K562 (cell line): ENCODE data around the gene ZSCAN26. TPM values are rescaled to one million over a fixed set of nuclear protein-coding genes. Genes with fewer than 3 reads are reported as not detected.

ENCODE experiments used
- ATAC-seq: fragments of 200-7000 bp; cut with Tn5 transposase; 3 replicates; pipeline ENCODE4 v1.9.1; 2020; ENCODE audit warnings: moderate library complexity
- BruUV-seq: library from RNA; stranded (reverse); fragments of 400-500 nt; replicated peaks from 2 replicates; lab custom pipeline; 2021; lab: Mats Ljungman, UMichigan
- CTCF ChIA-PET: fragments of 300-600 bp; formaldehyde crosslinking; extraction: SDS; loops from one replicate; lab custom pipeline; 2021; ENCODE audit warnings: low intra/inter-chr PET ratio; lab: Yijun Ruan, JAX
- POLR2A ChIA-PET: fragments of 300-600, 350-650 bp; sonication (Branson Sonifier 250); formaldehyde crosslinking; extraction: SDS; loops from one replicate; lab custom pipeline; 2021; ENCODE audit warnings: antibody characterized with exemption, inconsistent platforms; lab: Yijun Ruan, JAX
- DNase-seq, 4 experiments: peaks; one replicate each; pipeline versions ENCODE4 v3.0.0 to v3.0.0-alpha.2; 2011 to 2018; ENCODE audit warnings: low spot score in 3 of 4, mixed read lengths in 3 of 4; ENCODE audit errors: extremely low read depth in 1 of 4
- FAIRE-seq: peaks from 2 replicates; lab custom pipeline; 2011; peaks lifted over from hg19 to GRCh38; lab: Jason Lieb, UNC
- H2AFZ ChIP-seq: 2 replicates; pipeline ENCODE4 v1.6.0; 2011; ENCODE audit warnings: low read depth, low read length, control low read depth, inconsistent platforms
- H3K27ac ChIP-seq: fragments of 200-600 bp; 3 replicates; pipeline ENCODE4 v1.8.0; 2011; ENCODE audit warnings: low read depth, mild to moderate bottlenecking, control low read depth, inconsistent platforms, low read length, moderate library complexity, mixed read lengths; ENCODE audit errors: extremely low read depth
- H3K27me3 ChIP-seq, 2 experiments: fragments of 300-600 bp in 1 of 2; 2 replicates in 1 of 2; 3 replicates in 1 of 2; pipeline versions ENCODE4 v1.6.0 to v1.8.0; 2011; ENCODE audit warnings: inconsistent platforms in 2 of 2, low read length in 2 of 2, mild to moderate bottlenecking in 1 of 2, mixed read lengths in 1 of 2, moderate library complexity in 1 of 2; ENCODE audit not compliant: control insufficient read depth in 2 of 2, insufficient read depth in 2 of 2
- H3K36me3 ChIP-seq: fragments of 300-600 bp; 3 replicates; pipeline ENCODE4 v1.8.0; 2011; ENCODE audit warnings: mild to moderate bottlenecking, low read length, inconsistent platforms; ENCODE audit not compliant: control insufficient read depth, insufficient read depth
- H3K4me1 ChIP-seq, 2 experiments: fragments of 200-600 bp in 1 of 2; replicated peaks in 1 of 2; 2 replicates in 1 of 2; 3 replicates in 1 of 2; pipeline versions ENCODE4 v1.5.1 to v1.8.0; 2011; ENCODE audit warnings: inconsistent platforms in 2 of 2, low read length in 2 of 2, mild to moderate bottlenecking in 1 of 2, mixed read lengths in 1 of 2, moderate library complexity in 1 of 2; ENCODE audit not compliant: control insufficient read depth in 2 of 2, insufficient read depth in 2 of 2
- H3K4me2 ChIP-seq: 2 replicates; pipeline ENCODE4 v1.6.1; 2011; ENCODE audit warnings: low read length, control low read depth, inconsistent platforms, mixed read lengths; ENCODE audit not compliant: insufficient read depth
- H3K4me3 ChIP-seq: fragments of 200-600 bp; sonication (generic), shearing (Covaris generic); 2 replicates; pipeline ENCODE4 v1.5.1; 2016; ENCODE audit warnings: control low read depth, inconsistent platforms
- H3K79me2 ChIP-seq: fragments of 200-600 bp; 3 replicates; pipeline ENCODE4 v1.8.0; 2011; ENCODE audit warnings: low read length, inconsistent platforms; ENCODE audit not compliant: control insufficient read depth, insufficient read depth
- H3K9ac ChIP-seq, 2 experiments: 2 replicates each; pipeline versions ENCODE4 v1.6.0 to v1.6.1; 2011; ENCODE audit warnings: low read depth in 2 of 2, low read length in 2 of 2, control low read depth in 1 of 2, inconsistent platforms in 1 of 2, mild to moderate bottlenecking in 1 of 2, mixed read lengths in 1 of 2; ENCODE audit not compliant: insufficient read depth in 1 of 2
- H3K9me1 ChIP-seq: one replicate; pipeline ENCODE4 v1.6.0; 2011; ENCODE audit warnings: inconsistent platforms, mild to moderate bottlenecking, low read length, moderate library complexity; ENCODE audit not compliant: control insufficient read depth, insufficient read depth
- H3K9me3 ChIP-seq: replicated peaks from 2 replicates; pipeline ENCODE4 v1.5.1; 2011; ENCODE audit warnings: low read depth, low read length, inconsistent platforms; ENCODE audit not compliant: control insufficient read depth, insufficient read depth
- H4K20me1 ChIP-seq: replicated peaks from 2 replicates; pipeline ENCODE4 v1.6.1; 2011; ENCODE audit warnings: low read length, inconsistent platforms, mixed read lengths; ENCODE audit not compliant: control insufficient read depth, insufficient read depth
- RBM25 ChIP-seq: fragments of 200-400 bp; formaldehyde crosslinking; IDR thresholded peaks from 2 replicates; pipeline ENCODE4 v1.6.1; 2018; ENCODE audit warnings: low read length, low read depth, moderate library complexity; ENCODE audit not compliant: severe bottlenecking
- SMAD4 ChIP-seq: fragments of 250-450 bp; sonication (Bioruptor Pico); conservative IDR thresholded peaks from 2 replicates; pipeline ENCODE4 v1.8.0; 2021; ENCODE audit warnings: inconsistent platforms, mild to moderate bottlenecking, moderate library complexity
- ZFP30 ChIP-seq: fragments of 250-450 bp; sonication (Bioruptor Pico); IDR thresholded peaks from 2 replicates; pipeline ENCODE4 v1.8.0; 2022; ENCODE audit warnings: moderate library complexity, mild to moderate bottlenecking, inconsistent platforms, borderline replicate concordance
- ZNF146 ChIP-seq: IDR thresholded peaks from one replicate; pipeline ENCODE4 v1.6.1; 2018; ENCODE audit warnings: missing compliant biosample characterization; ENCODE audit not compliant: unreplicated experiment
- ZNF239 ChIP-seq: fragments of 250-450 bp; sonication (Bioruptor Pico); IDR thresholded peaks from 2 replicates; pipeline ENCODE4 v1.4.0; 2020; ENCODE audit warnings: mild to moderate bottlenecking
- WGBS: fragments of 100-300 bp; shearing (Covaris generic); methylation state at CpG from one replicate; pipeline ENCODE4 v1.1.6; 2016; ENCODE audit warnings: low coverage, mixed read lengths; ENCODE audit not compliant: insufficient coverage; ENCODE audit errors: missing lambda C conversion rate; 5-methylcytosine and 5-hydroxymethylcytosine counted together
- in situ Hi-C: fragments of 300-500 bp; cut with MboI; formaldehyde crosslinking; loops from 4 replicates; pipeline ENCODE4 v1.15.0; 2018; ENCODE audit warnings: inconsistent platforms, mixed read lengths
- intact Hi-C: fragments of 100-400 bp; cut with micrococcal nuclease; formaldehyde crosslinking; loops from 2 replicates; pipeline ENCODE4 v1.14.2; 2022
- polyA plus RNA-seq, 8 experiments: library from polyadenylated mRNA; depleted of rRNA in 4 of 8; stranded (reverse) in 5 of 8; unstranded in 3 of 8; fragments of >200 nt; fragmentation: Nextera tagmentation in 2 of 8; fragmentation: Illumina TruSeq in 1 of 8; extraction: Ambion mirVana in 2 of 8; extraction: Trizol in 1 of 8; gene quantifications; 2 replicates each; pipeline versions ENCODE4 v1.2.1 to v1.2.3, GENCODE V29; 2011 to 2014; ENCODE audit warnings: inconsistent platforms in 1 of 8, missing spikeins in 1 of 8
- total RNA-seq, 7 experiments: library from RNA; depleted of rRNA in 6 of 7; stranded (reverse); fragments of >200 nt in 6 of 7; fragmentation: Illumina TruSeq in 2 of 7; extraction: Trizol in 2 of 7; gene quantifications; 2 replicates each; pipeline versions ENCODE4 v1.2.1 to v1.2.3, GENCODE V29; 2011 to 2021; ENCODE audit warnings: low replicate concordance in 1 of 7
- TF ChIP-seq, protein P1 (sequence below): sonication (generic); formaldehyde crosslinking; IDR thresholded peaks from 2 replicates; pipeline ENCODE4 v1.8.1; 2023; ENCODE audit warnings: mild to moderate bottlenecking, missing genetic modification reagents
- TF ChIP-seq, protein P2 (sequence below): conservative IDR thresholded peaks from 2 replicates; pipeline ENCODE4 v1.6.1; 2011; ENCODE audit warnings: low read depth, mild to moderate bottlenecking, low read length; ENCODE audit not compliant: control insufficient read depth
- TF ChIP-seq, protein P3 (sequence below), 2 experiments: fragments of 150-350 bp in 1 of 2; IDR thresholded peaks; 2 replicates each; pipeline ENCODE4 v1.6.1; 2012 to 2016; ENCODE audit warnings: low read depth in 2 of 2, low read length in 2 of 2, mild to moderate bottlenecking in 1 of 2, moderate library complexity in 1 of 2

The ZSCAN26 gene
- total and polyA plus RNA-seq, 9 of the 15 experiments (the other 6 are each of a cell fraction or from before 2014, with no cell fraction given), result 5.9 to 14.2 (median 10.5) TPM

DNA sequence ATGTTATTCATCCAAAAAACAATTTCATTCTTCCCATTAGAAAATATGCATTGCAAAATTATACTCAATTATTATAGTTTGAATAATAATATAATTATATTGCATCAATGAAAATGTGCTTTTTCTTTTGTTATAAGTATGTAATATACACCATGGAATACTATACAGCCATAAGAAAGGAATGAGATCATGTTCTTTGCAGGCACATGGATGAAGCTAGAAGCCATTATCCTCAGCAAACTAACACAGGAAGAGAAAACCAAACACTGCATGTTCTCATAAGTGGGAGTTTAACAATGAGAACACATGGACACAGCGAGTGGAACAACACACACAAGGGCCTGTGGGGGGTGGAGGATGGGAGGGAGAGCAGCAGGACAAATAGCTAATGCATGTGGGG lies 9.9 kb upstream of the ZSCAN26 start:
- no peak overlapping the region for H2AFZ ChIP-seq
- in situ Hi-C loops, result no loop called here
- intact Hi-C loops, result no loop called here

DNA sequence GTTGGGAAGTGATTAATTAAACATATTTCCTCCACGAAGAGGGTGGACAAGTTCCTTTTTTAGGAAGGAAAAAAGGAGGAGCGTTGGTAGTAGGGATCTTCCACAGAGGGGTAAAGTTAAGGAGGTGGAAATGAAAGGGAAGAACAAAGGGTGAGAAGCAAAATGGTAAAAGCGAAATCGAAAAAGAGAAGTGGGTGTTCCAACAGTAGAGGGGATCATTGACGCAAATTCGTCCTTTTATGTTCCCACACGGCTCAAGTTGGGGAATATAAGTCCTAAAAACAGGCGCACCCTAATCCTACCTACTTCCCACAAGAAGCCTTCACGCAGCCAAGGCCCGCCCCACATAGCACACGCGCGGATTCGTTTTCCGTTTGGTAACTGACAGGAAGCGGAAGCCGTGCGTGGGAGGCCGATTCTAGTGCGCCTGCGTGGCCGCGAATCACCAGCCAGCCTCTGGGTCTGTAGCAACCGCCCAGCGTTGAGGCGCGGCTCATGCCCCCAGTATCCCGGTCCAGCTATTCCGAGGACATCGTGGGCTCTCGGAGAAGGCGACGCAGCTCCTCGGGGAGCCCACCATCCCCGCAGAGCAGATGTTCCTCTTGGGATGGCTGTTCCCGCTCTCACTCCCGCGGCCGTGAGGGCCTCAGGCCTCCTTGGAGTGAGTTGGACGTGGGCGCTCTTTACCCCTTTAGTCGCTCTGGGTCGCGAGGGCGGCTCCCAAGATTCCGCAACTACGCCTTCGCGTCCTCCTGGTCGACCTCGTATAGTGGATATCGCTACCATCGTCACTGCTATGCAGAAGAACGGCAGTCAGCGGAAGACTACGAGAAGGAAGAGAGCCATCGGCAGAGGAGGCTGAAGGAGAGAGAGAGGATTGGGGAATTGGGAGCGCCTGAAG lies 7.8 kb upstream of the ZSCAN26 start, which contains the start of gene NKAPL:
Gene NKAPL (plus strand): TSS at position 421 of the 901 bp plus-strand sequence. CDS start 75 bp downstream, at position 496.
- no peak for DNase-seq
- TF ChIP-seq ZNF239 (CRISPR knock-in tag), result no peak
- TF ChIP-seq, protein P1, sequence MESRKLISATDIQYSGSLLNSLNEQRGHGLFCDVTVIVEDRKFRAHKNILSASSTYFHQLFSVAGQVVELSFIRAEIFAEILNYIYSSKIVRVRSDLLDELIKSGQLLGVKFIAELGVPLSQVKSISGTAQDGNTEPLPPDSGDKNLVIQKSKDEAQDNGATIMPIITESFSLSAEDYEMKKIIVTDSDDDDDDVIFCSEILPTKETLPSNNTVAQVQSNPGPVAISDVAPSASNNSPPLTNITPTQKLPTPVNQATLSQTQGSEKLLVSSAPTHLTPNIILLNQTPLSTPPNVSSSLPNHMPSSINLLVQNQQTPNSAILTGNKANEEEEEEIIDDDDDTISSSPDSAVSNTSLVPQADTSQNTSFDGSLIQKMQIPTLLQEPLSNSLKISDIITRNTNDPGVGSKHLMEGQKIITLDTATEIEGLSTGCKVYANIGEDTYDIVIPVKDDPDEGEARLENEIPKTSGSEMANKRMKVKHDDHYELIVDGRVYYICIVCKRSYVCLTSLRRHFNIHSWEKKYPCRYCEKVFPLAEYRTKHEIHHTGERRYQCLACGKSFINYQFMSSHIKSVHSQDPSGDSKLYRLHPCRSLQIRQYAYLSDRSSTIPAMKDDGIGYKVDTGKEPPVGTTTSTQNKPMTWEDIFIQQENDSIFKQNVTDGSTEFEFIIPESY (CRISPR knock-in tag), result peak; percentile 93
- TF ChIP-seq, protein P2, sequence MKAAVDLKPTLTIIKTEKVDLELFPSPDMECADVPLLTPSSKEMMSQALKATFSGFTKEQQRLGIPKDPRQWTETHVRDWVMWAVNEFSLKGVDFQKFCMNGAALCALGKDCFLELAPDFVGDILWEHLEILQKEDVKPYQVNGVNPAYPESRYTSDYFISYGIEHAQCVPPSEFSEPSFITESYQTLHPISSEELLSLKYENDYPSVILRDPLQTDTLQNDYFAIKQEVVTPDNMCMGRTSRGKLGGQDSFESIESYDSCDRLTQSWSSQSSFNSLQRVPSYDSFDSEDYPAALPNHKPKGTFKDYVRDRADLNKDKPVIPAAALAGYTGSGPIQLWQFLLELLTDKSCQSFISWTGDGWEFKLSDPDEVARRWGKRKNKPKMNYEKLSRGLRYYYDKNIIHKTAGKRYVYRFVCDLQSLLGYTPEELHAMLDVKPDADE, result no peak
- TF ChIP-seq, protein P3, sequence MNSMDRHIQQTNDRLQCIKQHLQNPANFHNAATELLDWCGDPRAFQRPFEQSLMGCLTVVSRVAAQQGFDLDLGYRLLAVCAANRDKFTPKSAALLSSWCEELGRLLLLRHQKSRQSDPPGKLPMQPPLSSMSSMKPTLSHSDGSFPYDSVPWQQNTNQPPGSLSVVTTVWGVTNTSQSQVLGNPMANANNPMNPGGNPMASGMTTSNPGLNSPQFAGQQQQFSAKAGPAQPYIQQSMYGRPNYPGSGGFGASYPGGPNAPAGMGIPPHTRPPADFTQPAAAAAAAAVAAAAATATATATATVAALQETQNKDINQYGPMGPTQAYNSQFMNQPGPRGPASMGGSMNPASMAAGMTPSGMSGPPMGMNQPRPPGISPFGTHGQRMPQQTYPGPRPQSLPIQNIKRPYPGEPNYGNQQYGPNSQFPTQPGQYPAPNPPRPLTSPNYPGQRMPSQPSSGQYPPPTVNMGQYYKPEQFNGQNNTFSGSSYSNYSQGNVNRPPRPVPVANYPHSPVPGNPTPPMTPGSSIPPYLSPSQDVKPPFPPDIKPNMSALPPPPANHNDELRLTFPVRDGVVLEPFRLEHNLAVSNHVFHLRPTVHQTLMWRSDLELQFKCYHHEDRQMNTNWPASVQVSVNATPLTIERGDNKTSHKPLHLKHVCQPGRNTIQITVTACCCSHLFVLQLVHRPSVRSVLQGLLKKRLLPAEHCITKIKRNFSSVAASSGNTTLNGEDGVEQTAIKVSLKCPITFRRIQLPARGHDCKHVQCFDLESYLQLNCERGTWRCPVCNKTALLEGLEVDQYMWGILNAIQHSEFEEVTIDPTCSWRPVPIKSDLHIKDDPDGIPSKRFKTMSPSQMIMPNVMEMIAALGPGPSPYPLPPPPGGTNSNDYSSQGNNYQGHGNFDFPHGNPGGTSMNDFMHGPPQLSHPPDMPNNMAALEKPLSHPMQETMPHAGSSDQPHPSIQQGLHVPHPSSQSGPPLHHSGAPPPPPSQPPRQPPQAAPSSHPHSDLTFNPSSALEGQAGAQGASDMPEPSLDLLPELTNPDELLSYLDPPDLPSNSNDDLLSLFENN (IDR thresholded peaks at IDR 0.05; ENCODE audit: low read depth in 2 of 2, low read length in 2 of 2), result no peak

More for the DNA sequence above, 9.9 kb upstream of the ZSCAN26 start:
- Histone ChIP-seq H3K79me2 (peaks cover 2% of the 10 kb centered on the region; the same call in 2 of the 3 replicates), H3K4me2 (no peak overlapping the region), H3K36me3 (no peaks in the 10 kb centered on the region), H3K9me1 (no peaks in the 10 kb centered on the region), H3K4me1 (peaks cover 10 to 18% of the 10 kb centered on the region in 2 experiments), H3K27ac (no peak overlapping the region), H3K9me3 (0 out of 2 replicates have a peak, but pooled peaks cover 2% of the 10 kb centered on the region), H3K9ac (no peak overlapping the region), H3K27me3 (no peaks in the 10 kb centered on the region), H4K20me1 (no peaks in the 10 kb centered on the region), H3K4me3 (no peak overlapping the region)
- TF ChIP-seq SMAD4 (no peak), ZNF146 (CRISPR knock-in tag) (peak; percentile 68), RBM25 (peak; percentile 15), ZFP30 (CRISPR knock-in tag) (no peak)
- DNase-seq (no peak), ATAC-seq (no peak), FAIRE-seq (no peak)
- BruUV-seq, result no TSS peak
- WGBS, result 0% methylated on average over 1 of the region's 1 CpG
- POLR2A ChIA-PET, result no interaction called here
- CTCF ChIA-PET, result no interaction called here

More for the DNA sequence above, 7.8 kb upstream of the ZSCAN26 start, which contains the start of gene NKAPL:
- WGBS, result 89% methylated on average over 57 of the region's 58 CpGs
- intact Hi-C loops (no loop called here), in situ Hi-C loops (no loop called here)
- no peak within 1 kb of the TSS for H3K9ac ChIP-seq
- H3K36me3 ChIP-seq, result no peaks in the 10 kb centered on the region
- ATAC-seq, result no peak
- no peak for FAIRE-seq
- H3K79me2 ChIP-seq, result no peaks in the 10 kb centered on the region
- ChIA-PET CTCF (no interaction called here), POLR2A (interaction anchor here (1.7 kb wide), 1 partner anchor 15 kb away, joined by 3 read pairs; no protein-coding TSS in a partner anchor)
- peaks cover 1 to 4% of the 10 kb centered on the region in 2 experiments; a peak in 1 of 5 replicates for H3K4me1 ChIP-seq
- H3K4me2 ChIP-seq, result no peak within 1 kb of the TSS
- no peak within 1 kb of the TSS for H3K27ac ChIP-seq
- no peaks in the 10 kb centered on the region for H3K9me1 ChIP-seq
- H3K9me3 ChIP-seq, result no peaks in the 10 kb centered on the region
- H3K27me3 ChIP-seq, result no peaks in the 10 kb centered on the region
- no peak within 1 kb of the TSS for H3K4me3 ChIP-seq
- no TSS peak for BruUV-seq
- H2AFZ ChIP-seq, result peak within 1 kb of the TSS; percentile 30; the same call in 1 of the 2 replicates
- H4K20me1 ChIP-seq, result no peaks in the 10 kb centered on the region
